Stimulated activated naive CD4-positive, alpha-beta T cell treated with Interleukin-2 at 50 U/mL for 16 hours (primary cell): ENCODE results near the gene GTF2I.
"Not testable (repeated sequence)": the region's sequence is repeated elsewhere in the genome, so short reads cannot be mapped to it uniquely, and the experiment has no call there.

ENCODE experiments used
- DNase-seq: peaks from one replicate; lab custom pipeline; 2025; lab: John Stamatoyannopoulos, UW

Gene GTF2I

DNA sequence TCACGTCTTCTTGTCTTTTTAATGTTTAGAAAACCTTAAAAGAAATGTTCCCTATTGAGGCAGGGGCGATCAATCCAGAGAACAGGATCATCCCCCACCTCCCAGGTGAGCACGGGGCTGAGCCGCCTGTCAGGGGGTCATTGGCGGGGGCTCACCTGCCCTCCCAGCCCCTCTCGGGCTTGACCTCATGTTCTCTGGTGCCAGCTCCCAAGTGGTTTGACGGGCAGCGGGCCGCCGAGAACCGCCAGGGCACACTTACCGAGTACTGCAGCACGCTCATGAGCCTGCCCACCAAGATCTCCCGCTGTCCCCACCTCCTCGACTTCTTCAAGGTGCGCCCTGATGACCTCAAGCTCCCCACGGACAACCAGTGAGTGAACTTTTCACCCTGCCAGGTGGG, 121.5 kb downstream of the GTF2I start:
- DNase-seq, result not testable (repeated sequence)

DNA sequence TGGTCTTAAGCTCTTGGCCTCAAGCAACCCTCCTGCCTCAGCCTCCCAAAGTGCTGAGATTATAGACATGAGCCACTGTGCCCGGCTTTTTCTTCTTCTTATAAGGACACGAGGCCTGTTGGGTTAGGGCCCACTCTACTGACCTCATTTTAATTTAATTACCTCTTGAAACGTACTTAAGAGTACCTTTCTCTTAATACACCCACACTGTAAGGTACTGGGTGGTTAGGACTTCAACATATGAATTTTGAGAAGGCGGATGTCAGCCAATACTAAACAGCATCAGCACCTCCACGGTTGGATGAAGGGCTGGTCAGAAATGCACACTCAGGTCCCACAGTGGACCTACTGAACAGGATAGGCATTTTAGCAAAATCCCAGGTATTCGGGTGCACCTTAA, 124.2 kb downstream of the GTF2I start:
- not testable (repeated sequence) for DNase-seq

DNA sequence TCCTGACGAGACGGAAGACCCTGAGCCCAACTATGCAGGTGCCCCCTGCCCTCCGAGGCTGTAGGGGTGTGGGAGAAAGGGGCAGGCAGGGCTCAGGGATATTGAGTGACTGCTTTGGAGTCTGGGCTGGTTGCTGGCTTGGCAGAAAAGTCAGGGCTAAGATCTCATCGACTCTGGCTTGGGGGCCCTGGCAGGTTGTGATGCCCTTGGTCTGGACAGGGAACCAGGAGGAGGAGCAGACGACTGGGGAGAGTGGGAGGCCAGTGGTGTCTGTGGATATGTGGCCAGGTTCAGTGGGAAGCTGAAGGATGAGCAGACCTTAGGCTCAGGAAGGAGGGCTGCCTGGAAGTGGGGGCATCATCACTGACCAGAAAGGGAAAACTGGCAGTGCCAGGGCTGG, 126.1 kb downstream of the GTF2I start:
- DNase-seq, result not testable (repeated sequence)

- peak; percentile 86 for DNase-seq
These were observed 131.0 kb downstream of the GTF2I start for GRCh38 chr7:74788369-74789150.

DNA sequence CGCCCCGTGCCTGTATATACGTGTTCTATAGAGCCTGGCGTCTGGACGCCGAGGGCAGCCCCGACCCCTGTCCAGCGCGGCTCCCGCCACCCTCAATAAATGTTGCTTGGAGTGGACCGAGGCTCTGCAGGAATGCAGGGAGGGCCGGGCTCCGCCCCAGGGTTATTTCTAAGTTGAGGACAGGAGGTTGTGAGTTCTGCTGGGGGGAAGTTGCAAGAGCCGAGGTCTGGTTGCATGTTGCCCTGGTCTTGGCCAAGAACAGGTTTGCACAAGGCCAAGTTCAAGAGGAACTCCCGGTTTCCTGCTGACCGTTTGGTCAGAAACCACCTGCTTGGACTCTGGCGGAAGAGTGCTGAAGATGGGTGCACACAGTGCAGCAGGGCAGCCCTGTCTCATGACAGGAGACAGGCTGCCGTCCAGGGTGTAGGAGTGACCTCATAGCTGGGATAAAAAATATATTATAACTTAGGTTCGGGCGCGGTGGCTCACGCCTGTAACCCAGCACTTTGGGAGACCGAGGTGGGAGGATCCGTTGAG, 131.8 kb downstream of the GTF2I start:
- not testable (repeated sequence) for DNase-seq

- DNase-seq, result not testable (repeated sequence)
These were observed 140.5 kb downstream of the GTF2I start for GRCh38 chr7:74797848-74798622.

- not testable (repeated sequence) for DNase-seq
These were observed 141.1 kb downstream of the GTF2I start for GRCh38 chr7:74798644-74799043.
